CD4-positive, alpha-beta T cell (primary cell): ENCODE measurements around the gene LDLRAD4. TPM values are rescaled to one million over a fixed set of nuclear protein-coding genes. Genes with fewer than 3 reads are reported as not detected.

Experiments
- ATAC-seq: fragments of 200-7000 bp; cut with Tn5 transposase; one replicate; pipeline ENCODE4 v1.10.0; 2022; ENCODE audit warnings: mild to moderate bottlenecking; ENCODE audit not compliant: poor library complexity
- CTCF ChIA-PET: fragments of 350-600 bp; sonication (Branson Sonifier 250); formaldehyde crosslinking; loops from one replicate; lab custom pipeline; 2021; ENCODE audit warnings: antibody characterized with exemption, inconsistent platforms; lab: Charles Lee
- POLR2A ChIA-PET: fragments of 350-600 bp; sonication (Branson Sonifier 250); formaldehyde crosslinking; loops from one replicate; lab custom pipeline; 2021; ENCODE audit warnings: antibody characterized with exemption, inconsistent platforms; lab: Charles Lee
- DNase-seq, 14 experiments: peaks; one replicate each; pipeline ENCODE4 v3.0.0-alpha.2; 2013 to 2020; ENCODE audit warnings: mixed read lengths in 2 of 14
- H3K27ac ChIP-seq, 2 donors: one replicate each; pipeline versions ENCODE4 v1.5.1 to v1.7.0; 2013; ENCODE audit warnings: low read length in 2 of 2, low read depth in 1 of 2, mild to moderate bottlenecking in 1 of 2
- H3K27me3 ChIP-seq, 2 experiments: 1 replicate in 1 of 2; 2 replicates in 1 of 2; pipeline versions ENCODE4 v1.6.1 to v1.7.0; 2013; ENCODE audit warnings: low read length in 2 of 2, control low read depth in 1 of 2, mild to moderate bottlenecking in 1 of 2, moderate library complexity in 1 of 2; ENCODE audit not compliant: insufficient read depth in 2 of 2, control insufficient read depth in 1 of 2
- H3K36me3 ChIP-seq: one replicate; pipeline ENCODE4 v1.6.1; 2013; ENCODE audit warnings: low read length, control low read depth; ENCODE audit not compliant: insufficient read depth
- H3K4me1 ChIP-seq: one replicate; pipeline ENCODE4 v1.6.1; 2013; ENCODE audit warnings: low read length, control low read depth; ENCODE audit not compliant: insufficient read depth
- H3K4me3 ChIP-seq: one replicate; pipeline ENCODE4 v1.5.1; 2013; ENCODE audit warnings: mild to moderate bottlenecking, low read length, moderate library complexity
- H3K9me3 ChIP-seq, 2 experiments: 1 replicate in 1 of 2; 2 replicates in 1 of 2; pipeline versions ENCODE4 v1.6.1 to v1.7.0; 2013; ENCODE audit warnings: low read length in 2 of 2, mild to moderate bottlenecking in 2 of 2, control low read depth in 1 of 2, moderate library complexity in 1 of 2; ENCODE audit not compliant: control insufficient read depth in 1 of 2, insufficient read depth in 1 of 2
- H3K27ac Mint-ChIP-seq: one replicate; pipeline ENCODE4 v1.8.0; 2020; ENCODE audit warnings: mixed read lengths
- H3K27me3 Mint-ChIP-seq: one replicate; pipeline ENCODE4 v1.8.0; 2021; ENCODE audit warnings: mixed read lengths
- H3K36me3 Mint-ChIP-seq: one replicate; pipeline ENCODE4 v1.8.0; 2021; ENCODE audit warnings: low read depth, mixed read lengths
- H3K4me1 Mint-ChIP-seq: one replicate; pipeline ENCODE4 v1.8.0; 2021; ENCODE audit warnings: low read depth, mixed read lengths
- H3K4me3 Mint-ChIP-seq: one replicate; pipeline ENCODE4 v1.8.0; 2020; ENCODE audit warnings: mild to moderate bottlenecking, mixed read lengths
- H3K9me3 Mint-ChIP-seq: one replicate; pipeline ENCODE4 v1.8.0; 2020; ENCODE audit warnings: mixed read lengths
- CTCF ChIP-seq: fragments of 200-600 bp; IDR thresholded peaks from one replicate; pipeline ENCODE4 v1.8.0; 2022; ENCODE audit warnings: antibody characterized with exemption, mild to moderate bottlenecking
- intact Hi-C, 2 experiments: fragments of 100-400 bp; cut with DNase I in 1 of 2; cut with micrococcal nuclease in 1 of 2; formaldehyde crosslinking; loops; one replicate each; pipeline versions ENCODE4 v1.15.1 to v1.9.0; 2023 to 2025; cut with DNase I, micrococcal nuclease
- total RNA-seq, 174 experiments: library from RNA in 2 of 174; stranded (reverse) in 2 of 174; gene quantifications; one replicate each; pipeline ENCODE4 v1.2.3 and lab custom pipeline; 2021 to 2026

The LDLRAD4 gene
- total RNA-seq, 2 experiments from 2014 or later = 51.9 to 52.7 TPM

- no peaks in the 10 kb centered on the region for H3K9me3 Mint-ChIP-seq
- DNase-seq = peak in 1 of 14 experiments; percentile 2
- peak overlapping the region; percentile 6 for H3K27ac Mint-ChIP-seq
- ChIA-PET POLR2A (interaction anchor here (0.7 kb wide), 1 partner anchor 380 kb away, joined by 4 read pairs; no protein-coding TSS in a partner anchor), CTCF (interaction anchor here (0.9 kb wide), 1 partner anchor 325 kb away, joined by 3 read pairs; no protein-coding TSS in a partner anchor)
- no peak for TF ChIP-seq CTCF
- H3K4me3 Mint-ChIP-seq = peak overlapping the region; percentile 58
- Histone ChIP-seq H3K27me3 (no peaks in the 10 kb centered on the region), H3K4me1 (peaks cover 17% of the 10 kb centered on the region), H3K9me3 (no peaks in the 10 kb centered on the region), H3K27ac (no peak overlapping the region), H3K36me3 (no peaks in the 10 kb centered on the region), H3K4me3 (no peak overlapping the region)
- no peaks in the 10 kb centered on the region for H3K36me3 Mint-ChIP-seq
- H3K27me3 Mint-ChIP-seq = no peaks in the 10 kb centered on the region
- intact Hi-C loops = loop anchor here in 1 of 2 experiments (10.0 kb wide), 1 partner anchor 93 kb away; no protein-coding TSS in a partner anchor
- no peak for ATAC-seq
- peaks cover 39% of the 10 kb centered on the region for H3K4me1 Mint-ChIP-seq
Observed at GRCh38 chr18:13221869-13222855, 3.6 kb downstream of the LDLRAD4 start.

- intact Hi-C loops = loop anchor here in 1 of 2 experiments (10.0 kb wide), 1 partner anchor 92 kb away; no protein-coding TSS in a partner anchor
- H3K27me3 ChIP-seq = no peaks in the 10 kb centered on the region
- H3K27me3 Mint-ChIP-seq = no peaks in the 10 kb centered on the region
- H3K4me1 Mint-ChIP-seq = peaks cover 39% of the 10 kb centered on the region
- no peak for DNase-seq
- POLR2A ChIA-PET = no interaction called here
- no peak overlapping the region for H3K4me3 ChIP-seq
- no peaks in the 10 kb centered on the region for H3K9me3 Mint-ChIP-seq
- no peaks in the 10 kb centered on the region for H3K36me3 Mint-ChIP-seq
- H3K4me1 ChIP-seq = peaks cover 17% of the 10 kb centered on the region
- CTCF ChIA-PET = no interaction called here
- H3K4me3 Mint-ChIP-seq = no peak overlapping the region
- H3K27ac Mint-ChIP-seq = peak overlapping the region; percentile 6
- H3K27ac ChIP-seq = no peak overlapping the region
- H3K9me3 ChIP-seq = no peaks in the 10 kb centered on the region
- TF ChIP-seq CTCF = no peak
- no peaks in the 10 kb centered on the region for H3K36me3 ChIP-seq
- ATAC-seq = no peak
Observed at GRCh38 chr18:13222856-13223281, 4.3 kb downstream of the LDLRAD4 start.

- POLR2A ChIA-PET = no interaction called here
- H3K27me3 Mint-ChIP-seq = no peaks in the 10 kb centered on the region
- intact Hi-C loops = loop anchor here in 1 of 2 experiments (10.0 kb wide), 1 partner anchor 91 kb away; no protein-coding TSS in a partner anchor
- DNase-seq (peak in 1 of 14 experiments; percentile 16), ATAC-seq (no peak)
- H3K27ac Mint-ChIP-seq = peak overlapping the region; percentile 6
- H3K9me3 Mint-ChIP-seq = no peaks in the 10 kb centered on the region
- H3K4me1 ChIP-seq = peaks cover 17% of the 10 kb centered on the region
- H3K27ac ChIP-seq = no peak overlapping the region
- no peaks in the 10 kb centered on the region for H3K27me3 ChIP-seq
- no peaks in the 10 kb centered on the region for H3K9me3 ChIP-seq
- H3K4me1 Mint-ChIP-seq = peaks cover 39% of the 10 kb centered on the region
- H3K36me3 Mint-ChIP-seq = no peaks in the 10 kb centered on the region
- H3K4me3 ChIP-seq = no peak overlapping the region
- CTCF ChIA-PET = no interaction called here
- no peak for TF ChIP-seq CTCF
- H3K36me3 ChIP-seq = no peaks in the 10 kb centered on the region
- no peak overlapping the region for H3K4me3 Mint-ChIP-seq
Observed at GRCh38 chr18:13223311-13224143, 5.0 kb downstream of the LDLRAD4 start.
